Activated CD4-positive, alpha-beta T cell treated with anti-CD3 and anti-CD28 coated beads for 4 hours (primary cell): ENCODE results near the gene SPSB2.
A peak's percentile ranks its signal among the peaks of the same experiment; 100 is the strongest.
"Not testable (repeated sequence)": the region's sequence is repeated elsewhere in the genome, so short reads cannot be mapped to it uniquely, and the experiment has no call there.

Source experiments
- DNase-seq, 2 donors: peaks; one replicate each; pipeline ENCODE4 v3.0.0-alpha.2; 2020

The SPSB2 gene

GRCh38 chr12:6873094-6874014, at the start of gene SPSB2:
TSS of gene SPSB2 (minus strand) at chr12:6873303. CDS start at chr12:6872901, 402 bp downstream.
- peak; percentile 99 for DNase-seq

- no peak for DNase-seq
Observed at GRCh38 chr12:6921996-6922946, 49.2 kb upstream of the SPSB2 start.

GRCh38 chr12:6921539-6921938, 48.4 kb upstream of the SPSB2 start:
- DNase-seq = no peak

- DNase-seq = no peak
Observed at GRCh38 chr12:6919588-6919987, 46.5 kb upstream of the SPSB2 start.

- DNase-seq = no peak
Observed at GRCh38 chr12:6917491-6918231, 44.6 kb upstream of the SPSB2 start.

GRCh38 chr12:6916426-6917200, 43.5 kb upstream of the SPSB2 start:
- no peak for DNase-seq

GRCh38 chr12:6915789-6916285, 42.7 kb upstream of the SPSB2 start:
- DNase-seq = no peak

- no peak for DNase-seq
Observed at GRCh38 chr12:6914947-6915788, 42.1 kb upstream of the SPSB2 start.

- DNase-seq = peak; percentile 86 to 88
Observed at GRCh38 chr12:6914246-6914946, 41.3 kb upstream of the SPSB2 start, which contains the start of gene ENO2. TSS of gene ENO2 (plus strand) at chr12:6914580. CDS start at chr12:6915833, 1,253 bp downstream.

GRCh38 chr12:6912164-6912935, 39.2 kb upstream of the SPSB2 start:
- no peak for DNase-seq

- DNase-seq = no peak
Observed at GRCh38 chr12:6909421-6910145, 36.5 kb upstream of the SPSB2 start.

GRCh38 chr12:6908141-6908540, 35.0 kb upstream of the SPSB2 start:
- not testable (repeated sequence) for DNase-seq

- no peak for DNase-seq
Observed at GRCh38 chr12:6905414-6906040, 32.4 kb upstream of the SPSB2 start.

GRCh38 chr12:6904280-6905276, 31.5 kb upstream of the SPSB2 start, which contains the start of gene LRRC23:
TSS of gene LRRC23 (plus strand) at chr12:6904822. CDS start at chr12:6905634, 812 bp downstream.
- DNase-seq = peak; percentile 95 to 97

- DNase-seq = no peak
Observed at GRCh38 chr12:6903722-6904121, 30.6 kb upstream of the SPSB2 start.

GRCh38 chr12:6902448-6902847, 29.3 kb upstream of the SPSB2 start:
- DNase-seq = no peak
